Measurements from ENCODE around the gene RNF213.

The RNF213 gene

GRCh38 chr17:80413771-80414507, 153.3 kb downstream of the RNF213 start:
- ATAC-seq (replicated peaks) (no peak), DNase-seq (no peak)
- Mint-ChIP-seq H3K9me3 (no peaks in the 10 kb centered on the region), H3K27ac (peak overlapping the region; percentile 94), H3K4me3 (peak overlapping the region; percentile 85 to 90), H3K27me3 (peaks cover 19 to 20% of the 10 kb centered on the region in 2 donors), H3K4me1 (ENCODE audit: low read depth in 2 of 2) (peaks cover 19 to 32% of the 10 kb centered on the region in 2 donors), H3K36me3 (ENCODE audit: insufficient read depth) (peaks cover 23% of the 10 kb centered on the region)

- H3K27ac Mint-ChIP-seq, result peak overlapping the region; percentile 94
- ATAC-seq (replicated peaks), result peak; percentile 18
Measured at GRCh38 chr17:80414508-80414802, 153.8 kb downstream of the RNF213 start.

GRCh38 chr17:80414803-80415625, 154.4 kb downstream of the RNF213 start, which contains the start of gene ENDOV:
Gene ENDOV, plus strand, starts transcription at chr17:80415167. Its CDS starts 28 bp downstream, at chr17:80415195.
- H3K4me3 Mint-ChIP-seq, result peak within 1 kb of the TSS; percentile 85 to 90
- peaks cover 29% of the 10 kb centered on the region for H3K36me3 Mint-ChIP-seq (ENCODE audit: insufficient read depth)
- peak within 1 kb of the TSS; percentile 94 for H3K27ac Mint-ChIP-seq
- DNase-seq (peak; percentile 89 to 92 (median 92)), ATAC-seq (replicated peaks) (peak; percentile 92)
- no peaks in the 10 kb centered on the region for H3K9me3 Mint-ChIP-seq
- H3K4me1 Mint-ChIP-seq (ENCODE audit: low read depth in 2 of 2), result peaks cover 19 to 36% of the 10 kb centered on the region in 2 donors
- peaks cover 16 to 19% of the 10 kb centered on the region in 2 donors for H3K27me3 Mint-ChIP-seq

More at GRCh38 chr17:80414508-80414802, 153.8 kb downstream of the RNF213 start:
- H3K27me3 Mint-ChIP-seq, result peaks cover 16 to 19% of the 10 kb centered on the region in 2 donors
- peaks cover 19 to 32% of the 10 kb centered on the region in 2 donors for H3K4me1 Mint-ChIP-seq (ENCODE audit: low read depth in 2 of 2)
- H3K9me3 Mint-ChIP-seq, result no peaks in the 10 kb centered on the region
- no peak for DNase-seq
- H3K4me3 Mint-ChIP-seq, result peak overlapping the region; percentile 85 to 90
- peaks cover 24% of the 10 kb centered on the region for H3K36me3 Mint-ChIP-seq (ENCODE audit: insufficient read depth)

- H3K36me3 Mint-ChIP-seq (ENCODE audit: insufficient read depth), result peaks cover 32% of the 10 kb centered on the region
- H3K4me3 Mint-ChIP-seq, result peak overlapping the region; percentile 85 to 90
- peaks cover 16 to 19% of the 10 kb centered on the region in 2 donors for H3K27me3 Mint-ChIP-seq
- H3K4me1 Mint-ChIP-seq (ENCODE audit: low read depth in 2 of 2), result peaks cover 19 to 36% of the 10 kb centered on the region in 2 donors
- no peak for DNase-seq
- H3K9me3 Mint-ChIP-seq, result no peaks in the 10 kb centered on the region
- ATAC-seq (replicated peaks), result no peak
- H3K27ac Mint-ChIP-seq, result peak overlapping the region; percentile 94
Measured at GRCh38 chr17:80415626-80416137, 155.0 kb downstream of the RNF213 start.

- Mint-ChIP-seq H3K36me3 (ENCODE audit: insufficient read depth) (peaks cover 32% of the 10 kb centered on the region), H3K27ac (peak overlapping the region; percentile 94), H3K4me1 (ENCODE audit: low read depth in 2 of 2) (peaks cover 19 to 36% of the 10 kb centered on the region in 2 donors), H3K9me3 (no peaks in the 10 kb centered on the region), H3K4me3 (peak overlapping the region; percentile 85 to 90), H3K27me3 (peaks cover 16 to 19% of the 10 kb centered on the region in 2 donors)
- ATAC-seq (replicated peaks) (no peak), DNase-seq (no peak)
Measured at GRCh38 chr17:80416260-80416939, 155.7 kb downstream of the RNF213 start.

GRCh38 chr17:80416940-80417293, 156.3 kb downstream of the RNF213 start:
- no peak for ATAC-seq (replicated peaks)
- peaks cover 19 to 36% of the 10 kb centered on the region in 2 donors for H3K4me1 Mint-ChIP-seq (ENCODE audit: low read depth in 2 of 2)
- H3K4me3 Mint-ChIP-seq, result peak overlapping the region; percentile 85 to 90
- H3K9me3 Mint-ChIP-seq, result no peaks in the 10 kb centered on the region
- H3K27ac Mint-ChIP-seq, result peak overlapping the region; percentile 94
- peaks cover 16 to 19% of the 10 kb centered on the region in 2 donors for H3K27me3 Mint-ChIP-seq
- peaks cover 32% of the 10 kb centered on the region for H3K36me3 Mint-ChIP-seq (ENCODE audit: insufficient read depth)
- no peak for DNase-seq

GRCh38 chr17:80418589-80418988, 157.9 kb downstream of the RNF213 start:
- peaks cover 9 to 11% of the 10 kb centered on the region in 2 donors for H3K27me3 Mint-ChIP-seq
- DNase-seq, result no peak
- H3K27ac Mint-ChIP-seq, result no peak overlapping the region
- H3K4me3 Mint-ChIP-seq, result no peak overlapping the region
- peaks cover 34% of the 10 kb centered on the region for H3K36me3 Mint-ChIP-seq (ENCODE audit: insufficient read depth)
- H3K4me1 Mint-ChIP-seq (ENCODE audit: low read depth in 2 of 2), result peaks cover 22 to 36% of the 10 kb centered on the region in 2 donors
- ATAC-seq (replicated peaks), result no peak
- H3K9me3 Mint-ChIP-seq, result no peaks in the 10 kb centered on the region

GRCh38 chr17:80419255-80419654, 158.6 kb downstream of the RNF213 start:
- no peak overlapping the region for H3K27ac Mint-ChIP-seq
- peaks cover 23 to 37% of the 10 kb centered on the region in 2 donors for H3K4me1 Mint-ChIP-seq (ENCODE audit: low read depth in 2 of 2)
- no peak for DNase-seq
- peaks cover 34% of the 10 kb centered on the region for H3K36me3 Mint-ChIP-seq (ENCODE audit: insufficient read depth)
- no peaks in the 10 kb centered on the region for H3K9me3 Mint-ChIP-seq
- no peak for ATAC-seq (replicated peaks)
- H3K4me3 Mint-ChIP-seq, result no peak overlapping the region
- peaks cover 2 to 4% of the 10 kb centered on the region in 2 donors for H3K27me3 Mint-ChIP-seq

- Mint-ChIP-seq H3K27me3 (no peaks in the 10 kb centered on the region), H3K27ac (peak overlapping the region in 1 of 2 donors; percentile 38), H3K36me3 (ENCODE audit: insufficient read depth) (peaks cover 18% of the 10 kb centered on the region), H3K4me3 (no peak overlapping the region), H3K9me3 (no peaks in the 10 kb centered on the region), H3K4me1 (ENCODE audit: low read depth in 2 of 2) (peaks cover 11 to 27% of the 10 kb centered on the region in 2 donors)
- DNase-seq (no peak), ATAC-seq (replicated peaks) (no peak)
Measured at GRCh38 chr17:80421381-80422090, 160.9 kb downstream of the RNF213 start.

- Mint-ChIP-seq H3K4me3 (no peak overlapping the region), H3K36me3 (ENCODE audit: insufficient read depth) (peaks cover 15% of the 10 kb centered on the region), H3K4me1 (ENCODE audit: low read depth in 2 of 2) (peaks cover 13 to 20% of the 10 kb centered on the region in 2 donors), H3K9me3 (no peaks in the 10 kb centered on the region), H3K27ac (no peak overlapping the region), H3K27me3 (no peaks in the 10 kb centered on the region)
- no peak for DNase-seq
- no peak for ATAC-seq (replicated peaks)
Measured at GRCh38 chr17:80422276-80422675, 161.6 kb downstream of the RNF213 start.

GRCh38 chr17:80422981-80423380, 162.3 kb downstream of the RNF213 start:
- peaks cover 13 to 15% of the 10 kb centered on the region in 2 donors for H3K4me1 Mint-ChIP-seq (ENCODE audit: low read depth in 2 of 2)
- no peak for ATAC-seq (replicated peaks)
- DNase-seq, result no peak

GRCh38 chr17:80423536-80424225, 163.0 kb downstream of the RNF213 start:
- DNase-seq (no peak), ATAC-seq (replicated peaks) (no peak)
- H3K4me1 Mint-ChIP-seq (ENCODE audit: low read depth in 2 of 2), result peaks cover 9 to 13% of the 10 kb centered on the region in 2 donors

More at GRCh38 chr17:80422981-80423380, 162.3 kb downstream of the RNF213 start:
- Mint-ChIP-seq H3K27ac (no peak overlapping the region), H3K9me3 (no peaks in the 10 kb centered on the region), H3K27me3 (no peaks in the 10 kb centered on the region), H3K36me3 (ENCODE audit: insufficient read depth) (peaks cover 15% of the 10 kb centered on the region), H3K4me3 (no peak overlapping the region)

More at GRCh38 chr17:80423536-80424225, 163.0 kb downstream of the RNF213 start:
- H3K27ac Mint-ChIP-seq, result peak overlapping the region in 1 of 2 donors; percentile 86
- H3K4me3 Mint-ChIP-seq, result peak overlapping the region in 1 of 2 donors; percentile 31
- H3K9me3 Mint-ChIP-seq, result no peaks in the 10 kb centered on the region
- no peaks in the 10 kb centered on the region for H3K27me3 Mint-ChIP-seq
- H3K36me3 Mint-ChIP-seq (ENCODE audit: insufficient read depth), result peaks cover 15% of the 10 kb centered on the region

All from effector memory CD8-positive, alpha-beta T cell (primary cell).